IPS-18a (cell line): Measurements from ENCODE around the gene KSR2.

ENCODE experiments used
- H3K27ac ChIP-seq: one replicate; pipeline ENCODE4 v1.5.1; 2013; ENCODE audit warnings: low read length
- H3K27me3 ChIP-seq: one replicate; pipeline ENCODE4 v1.6.1; 2013; ENCODE audit warnings: mild to moderate bottlenecking, low read length; ENCODE audit not compliant: control insufficient read depth, insufficient read depth
- H3K36me3 ChIP-seq: one replicate; pipeline ENCODE4 v1.6.1; 2013; ENCODE audit warnings: low read depth, low read length; ENCODE audit not compliant: control insufficient read depth
- H3K4me1 ChIP-seq: one replicate; pipeline ENCODE4 v1.6.1; 2013; ENCODE audit warnings: low read depth, low read length; ENCODE audit not compliant: control insufficient read depth
- H3K4me3 ChIP-seq: one replicate; pipeline ENCODE4 v1.5.1; 2013; ENCODE audit warnings: low read length
- H3K9ac ChIP-seq: one replicate; pipeline ENCODE4 v1.6.1; 2013; ENCODE audit warnings: mild to moderate bottlenecking, low read length, moderate library complexity
- H3K9me3 ChIP-seq: one replicate; pipeline ENCODE4 v1.6.1; 2013; ENCODE audit warnings: low read depth, low read length; ENCODE audit not compliant: control insufficient read depth

KSR2 gene

DNA sequence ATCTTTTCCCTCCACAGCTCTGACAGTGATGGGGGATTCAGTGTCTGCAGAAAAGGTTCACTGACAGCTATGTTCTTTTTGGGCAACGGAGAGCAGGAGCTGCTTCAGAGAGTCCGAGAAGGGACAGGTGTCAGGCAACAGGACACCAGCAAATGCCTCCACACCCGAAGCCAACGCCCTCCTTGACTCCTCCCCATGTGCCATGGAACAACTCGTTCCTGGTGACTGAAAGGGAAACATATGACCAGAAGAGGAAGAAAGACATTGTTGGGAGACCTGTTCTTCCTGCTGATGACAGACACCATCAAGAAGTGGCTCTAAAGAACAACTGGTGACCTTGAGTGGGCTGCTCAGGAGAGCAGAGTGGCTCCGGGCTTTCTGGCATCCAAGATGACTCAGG is 435.1 kb downstream of the KSR2 start:
- no peak overlapping the region for H3K4me3 ChIP-seq
- H3K27me3 ChIP-seq = no peaks in the 10 kb centered on the region
- no peaks in the 10 kb centered on the region for H3K36me3 ChIP-seq
- no peak overlapping the region for H3K9ac ChIP-seq
- H3K4me1 ChIP-seq = no peaks in the 10 kb centered on the region
- no peak overlapping the region for H3K27ac ChIP-seq
- H3K9me3 ChIP-seq = no peaks in the 10 kb centered on the region

DNA sequence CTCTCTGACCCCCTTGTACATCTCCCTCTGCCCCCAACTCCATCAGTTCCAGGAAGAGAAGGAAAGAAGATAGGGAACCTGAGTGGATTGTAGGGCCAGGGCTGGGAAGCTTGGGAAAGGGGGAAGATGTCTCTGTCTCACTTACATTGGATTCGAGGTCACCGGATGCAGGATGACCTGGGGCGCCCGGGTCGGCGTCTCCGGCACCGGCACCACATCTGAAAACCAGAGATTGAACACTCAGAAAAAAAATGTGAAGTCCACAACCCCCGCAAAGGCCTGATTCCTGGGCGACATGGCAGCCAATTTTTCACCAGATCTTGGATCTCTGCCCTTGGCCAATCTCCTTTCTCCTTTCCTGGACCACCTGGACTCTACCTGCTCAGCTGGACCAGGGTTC is 438.0 kb downstream of the KSR2 start:
- no peaks in the 10 kb centered on the region for H3K9me3 ChIP-seq
- no peak overlapping the region for H3K27ac ChIP-seq
- no peaks in the 10 kb centered on the region for H3K27me3 ChIP-seq
- no peak overlapping the region for H3K9ac ChIP-seq
- H3K4me3 ChIP-seq = no peak overlapping the region
- no peaks in the 10 kb centered on the region for H3K36me3 ChIP-seq
- H3K4me1 ChIP-seq = no peaks in the 10 kb centered on the region

DNA sequence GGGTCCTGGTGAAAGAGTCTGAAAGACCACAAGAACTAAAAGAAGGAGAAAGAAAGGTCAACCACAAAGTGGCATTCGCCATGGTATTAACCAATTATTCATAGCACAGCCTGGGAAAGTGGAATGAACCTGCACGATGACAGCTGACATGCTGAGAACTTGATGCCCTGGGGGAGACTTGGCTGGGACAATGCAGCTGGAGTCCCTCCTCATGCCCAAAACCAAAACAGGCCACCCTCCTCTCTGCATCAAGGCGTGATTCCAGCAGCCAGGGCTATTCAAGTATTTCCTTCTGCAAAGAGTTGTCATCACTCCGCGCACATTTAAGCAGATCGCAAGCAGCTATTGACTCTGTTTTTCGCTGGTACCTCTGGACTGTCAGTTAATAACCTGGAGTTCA is 440.3 kb downstream of the KSR2 start:
- Histone ChIP-seq H3K9ac (no peak overlapping the region), H3K27me3 (no peaks in the 10 kb centered on the region), H3K27ac (no peak overlapping the region), H3K4me3 (no peak overlapping the region), H3K9me3 (no peaks in the 10 kb centered on the region), H3K4me1 (no peaks in the 10 kb centered on the region), H3K36me3 (no peaks in the 10 kb centered on the region)

DNA sequence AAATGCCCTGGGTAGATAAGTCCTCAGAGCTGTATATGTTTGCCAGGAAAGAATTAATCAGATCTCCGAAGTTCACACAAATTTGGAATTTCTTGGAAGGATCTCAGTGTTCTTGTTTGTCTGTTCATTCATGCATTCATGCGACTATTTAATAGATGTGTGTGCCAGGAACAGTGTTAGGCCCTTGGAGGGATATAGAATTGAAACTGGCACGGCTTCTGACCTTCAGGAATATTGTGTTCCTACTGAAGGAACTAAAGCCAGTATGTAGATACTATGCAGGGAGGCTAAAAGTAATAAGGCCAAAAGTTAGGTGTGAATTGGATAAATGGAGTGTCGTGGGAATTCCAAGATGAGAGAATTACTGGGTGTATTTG is 441.3 kb downstream of the KSR2 start:
- Histone ChIP-seq H3K4me1 (no peaks in the 10 kb centered on the region), H3K9me3 (no peaks in the 10 kb centered on the region), H3K27ac (no peak overlapping the region), H3K9ac (no peak overlapping the region), H3K36me3 (no peaks in the 10 kb centered on the region), H3K27me3 (no peaks in the 10 kb centered on the region), H3K4me3 (no peak overlapping the region)

DNA sequence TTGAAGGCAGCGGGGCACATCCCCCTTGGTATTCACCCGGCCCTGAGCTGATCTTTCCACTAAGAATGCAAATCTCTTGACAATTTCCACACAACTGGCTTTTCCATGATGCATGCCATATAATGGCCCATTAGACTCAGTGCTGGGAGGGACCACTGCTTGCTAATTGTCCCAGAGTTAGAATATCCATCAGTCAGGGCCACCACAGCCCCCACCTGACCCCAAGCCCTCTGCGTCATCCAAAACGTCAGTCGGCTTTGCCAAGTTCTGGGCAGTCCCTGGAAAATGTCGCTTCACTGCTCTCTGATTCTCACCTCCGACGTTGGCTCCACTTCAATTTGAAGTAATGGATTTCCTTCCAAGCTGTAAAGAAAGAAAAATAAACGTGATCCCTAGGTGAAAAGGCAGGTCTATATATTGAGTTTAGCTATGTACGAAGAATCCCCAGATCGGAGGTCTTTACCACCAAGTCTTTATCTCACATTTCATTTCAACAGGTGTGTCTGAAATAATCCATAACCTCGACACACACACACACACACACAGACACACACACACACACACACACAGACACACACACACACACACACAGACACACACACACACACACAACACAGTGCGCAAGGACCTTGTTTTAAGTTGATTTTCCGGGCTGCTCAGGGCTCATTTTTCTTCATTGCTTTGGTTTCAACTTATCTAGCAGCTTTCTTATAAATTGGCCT is 441.9 kb downstream of the KSR2 start:
- no peaks in the 10 kb centered on the region for H3K27me3 ChIP-seq
- H3K9me3 ChIP-seq = no peaks in the 10 kb centered on the region
- no peak overlapping the region for H3K4me3 ChIP-seq
- no peaks in the 10 kb centered on the region for H3K36me3 ChIP-seq
- no peaks in the 10 kb centered on the region for H3K4me1 ChIP-seq
- H3K27ac ChIP-seq = no peak overlapping the region
- no peak overlapping the region for H3K9ac ChIP-seq

DNA sequence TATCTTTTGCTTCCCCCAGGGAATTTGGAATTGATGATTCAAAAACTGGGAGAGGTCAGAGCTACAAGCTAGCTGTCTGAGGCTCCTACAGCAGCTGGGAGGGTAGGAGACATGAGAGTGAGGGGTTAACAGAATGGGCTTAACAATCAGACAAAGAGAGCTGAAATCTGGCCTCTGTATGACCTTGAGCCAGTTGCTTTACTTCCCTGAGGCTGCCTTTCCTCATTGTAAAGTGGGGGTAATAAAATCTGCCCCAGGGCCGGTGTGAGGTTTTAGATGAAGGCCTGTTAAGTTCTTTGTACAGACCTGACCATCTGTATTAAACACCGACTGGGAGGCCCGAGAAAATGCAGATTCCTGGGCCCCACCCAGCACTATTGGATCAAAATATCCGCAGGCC is 443.0 kb downstream of the KSR2 start:
- Histone ChIP-seq H3K4me3 (no peak overlapping the region), H3K36me3 (no peaks in the 10 kb centered on the region), H3K27ac (no peak overlapping the region), H3K9ac (no peak overlapping the region), H3K27me3 (no peaks in the 10 kb centered on the region), H3K4me1 (no peaks in the 10 kb centered on the region), H3K9me3 (no peaks in the 10 kb centered on the region)

DNA sequence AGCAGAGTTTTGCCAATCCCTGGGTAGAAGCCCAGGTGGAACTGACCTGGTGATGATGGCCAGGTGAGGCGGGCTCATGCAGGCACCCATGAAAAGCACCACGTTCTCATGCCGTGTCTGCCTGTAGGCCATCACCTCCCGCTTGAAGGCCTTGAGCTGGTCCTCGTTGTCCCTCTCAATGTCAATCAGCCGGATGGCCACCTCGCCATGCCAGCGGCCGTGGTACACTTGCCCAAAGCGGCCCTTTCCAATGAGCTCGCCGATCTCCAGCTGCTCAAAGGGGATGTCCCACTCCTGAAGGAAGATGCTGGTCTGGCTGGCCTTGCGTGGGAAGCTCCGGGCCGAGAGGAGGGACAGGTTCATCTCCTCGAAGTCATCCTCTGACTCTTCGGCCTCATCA is 444.0 kb downstream of the KSR2 start:
- no peaks in the 10 kb centered on the region for H3K4me1 ChIP-seq
- H3K27ac ChIP-seq = no peak overlapping the region
- no peaks in the 10 kb centered on the region for H3K9me3 ChIP-seq
- H3K9ac ChIP-seq = no peak overlapping the region
- H3K27me3 ChIP-seq = no peaks in the 10 kb centered on the region
- H3K4me3 ChIP-seq = no peak overlapping the region
- H3K36me3 ChIP-seq = no peaks in the 10 kb centered on the region

DNA sequence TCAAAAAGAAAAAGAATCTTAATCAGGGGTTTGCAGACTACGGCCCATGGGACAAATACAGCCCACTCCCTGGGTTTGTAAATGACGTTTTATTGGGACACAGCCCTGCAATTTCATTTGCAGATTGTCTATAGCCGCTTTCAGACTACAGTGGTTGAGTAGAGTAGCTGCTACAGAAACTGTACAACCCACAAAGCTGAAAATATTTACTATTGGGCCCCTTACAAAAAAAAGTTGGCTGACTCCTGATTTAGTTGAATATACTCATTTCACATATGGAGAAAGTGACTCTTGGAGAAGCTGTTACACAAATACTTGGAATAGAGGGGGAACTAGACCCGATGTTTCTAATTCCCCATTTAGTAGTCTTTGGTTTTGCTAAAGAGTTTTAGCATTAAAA is 444.8 kb downstream of the KSR2 start:
- H3K4me3 ChIP-seq = no peak overlapping the region
- no peaks in the 10 kb centered on the region for H3K27me3 ChIP-seq
- no peaks in the 10 kb centered on the region for H3K4me1 ChIP-seq
- no peak overlapping the region for H3K9ac ChIP-seq
- no peaks in the 10 kb centered on the region for H3K36me3 ChIP-seq
- no peaks in the 10 kb centered on the region for H3K9me3 ChIP-seq
- H3K27ac ChIP-seq = no peak overlapping the region

DNA sequence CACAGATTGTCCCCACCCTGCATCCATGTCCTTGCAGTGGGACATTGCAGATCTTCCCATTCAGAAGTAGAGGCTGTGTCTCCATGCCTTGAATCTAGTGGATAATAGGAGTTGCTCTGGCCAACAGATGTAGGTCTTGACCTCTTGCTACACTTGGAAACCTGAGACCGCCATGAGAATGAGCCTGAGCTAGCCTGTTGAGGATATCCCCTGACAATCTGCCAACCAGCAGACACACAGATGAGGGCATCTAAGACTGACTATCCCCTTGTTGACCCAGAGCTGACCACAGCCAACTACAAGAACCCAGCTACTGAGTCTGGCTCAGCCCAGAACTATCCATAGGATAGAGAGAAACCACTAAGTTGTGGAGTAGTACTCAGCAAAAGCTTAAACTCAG is 446.2 kb downstream of the KSR2 start:
- H3K9me3 ChIP-seq = no peaks in the 10 kb centered on the region
- H3K27ac ChIP-seq = no peak overlapping the region
- no peak overlapping the region for H3K4me3 ChIP-seq
- no peak overlapping the region for H3K9ac ChIP-seq
- no peaks in the 10 kb centered on the region for H3K4me1 ChIP-seq
- no peaks in the 10 kb centered on the region for H3K36me3 ChIP-seq
- no peaks in the 10 kb centered on the region for H3K27me3 ChIP-seq

DNA sequence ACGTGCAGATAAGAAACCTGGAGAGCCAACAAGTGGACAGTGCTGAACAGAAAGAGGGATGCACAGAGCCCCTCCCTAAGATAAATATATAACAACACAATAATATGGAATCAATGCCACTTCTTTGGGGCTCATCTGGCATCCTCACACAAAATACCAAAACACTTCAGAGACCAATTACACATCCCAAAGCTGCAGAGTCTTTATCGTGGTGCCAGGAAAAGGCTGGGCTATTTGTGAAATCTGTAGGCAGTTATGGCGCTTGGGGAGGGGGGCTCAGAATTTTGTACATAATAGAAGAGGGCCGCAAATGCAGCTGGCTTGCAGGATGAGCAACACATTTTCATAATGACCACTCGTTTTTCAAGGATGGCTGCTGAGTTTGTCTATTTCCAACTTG is 446.9 kb downstream of the KSR2 start:
- Histone ChIP-seq H3K4me3 (no peak overlapping the region), H3K36me3 (no peaks in the 10 kb centered on the region), H3K4me1 (no peaks in the 10 kb centered on the region), H3K27me3 (no peaks in the 10 kb centered on the region), H3K27ac (no peak overlapping the region), H3K9me3 (no peaks in the 10 kb centered on the region), H3K9ac (no peak overlapping the region)

DNA sequence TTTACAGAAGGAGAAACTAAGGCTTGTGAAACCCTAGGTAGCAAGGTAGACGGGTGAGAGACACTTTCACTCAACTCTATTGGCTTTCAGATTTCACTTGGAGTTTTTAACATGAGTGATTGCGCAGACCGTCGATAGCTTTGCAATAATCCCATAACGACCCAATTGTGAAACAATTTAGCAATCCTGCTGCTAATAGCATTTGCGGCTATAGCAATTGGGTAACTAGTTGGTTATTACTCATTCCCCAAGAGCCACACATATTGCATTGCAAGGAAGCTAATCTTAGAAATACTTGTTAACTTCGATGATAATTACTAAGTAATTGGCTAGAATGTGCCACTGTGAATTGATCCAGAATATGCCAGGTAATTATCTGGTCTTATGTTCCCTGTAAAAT is 447.4 kb downstream of the KSR2 start:
- Histone ChIP-seq H3K9me3 (no peaks in the 10 kb centered on the region), H3K36me3 (no peaks in the 10 kb centered on the region), H3K27ac (no peak overlapping the region), H3K27me3 (no peaks in the 10 kb centered on the region), H3K4me1 (no peaks in the 10 kb centered on the region), H3K4me3 (no peak overlapping the region), H3K9ac (no peak overlapping the region)

DNA sequence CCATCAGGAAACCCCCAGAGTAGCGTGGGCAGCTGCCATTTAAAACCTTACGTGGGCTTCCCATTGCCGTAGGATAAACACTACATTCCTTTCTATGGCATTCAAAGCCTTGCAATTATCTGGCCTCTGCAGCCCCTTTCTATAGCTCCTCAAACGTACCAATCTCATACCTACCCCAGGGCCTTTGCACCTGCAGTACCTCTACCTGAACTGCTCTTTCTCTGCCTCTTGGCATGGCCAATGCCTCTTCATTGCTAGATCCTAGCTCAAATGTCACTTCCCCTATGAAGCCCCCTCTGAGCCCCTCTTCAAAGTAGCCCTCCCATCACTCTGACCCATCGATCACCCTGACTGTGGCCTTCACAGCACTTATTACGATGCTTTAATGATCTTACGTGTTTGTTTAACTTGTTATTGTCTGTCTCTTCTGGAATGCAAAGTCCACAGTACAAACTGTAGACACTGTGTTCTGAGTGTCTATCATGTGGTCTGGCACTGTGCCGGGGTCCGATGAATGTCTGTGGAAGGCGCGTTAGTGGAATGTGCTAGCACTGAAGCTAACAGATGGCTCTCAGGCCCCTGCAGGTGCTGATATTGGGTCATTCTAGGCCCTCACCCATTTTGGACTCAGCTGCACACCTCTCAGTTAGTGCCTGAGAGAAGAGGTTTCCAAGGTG is 450.1 kb downstream of the KSR2 start:
- no peaks in the 10 kb centered on the region for H3K9me3 ChIP-seq
- H3K4me3 ChIP-seq = no peak overlapping the region
- H3K27me3 ChIP-seq = no peaks in the 10 kb centered on the region
- no peaks in the 10 kb centered on the region for H3K36me3 ChIP-seq
- H3K27ac ChIP-seq = no peak overlapping the region
- no peak overlapping the region for H3K9ac ChIP-seq
- peaks cover 6% of the 10 kb centered on the region for H3K4me1 ChIP-seq
